IPS-11a (cell line): ENCODE measurements around the gene NAA80.
"Not testable (repeated sequence)": the region's sequence is repeated elsewhere in the genome, so short reads cannot be mapped to it uniquely, and the experiment has no call there.

Experiments used
- H3K4me3 ChIP-seq: one replicate; pipeline ENCODE4 v1.5.1; 2013; ENCODE audit warnings: low read depth, low read length, control low read depth

NAA80 gene

GRCh38 chr3:50316657-50317242 lies 17.5 kb upstream of the NAA80 start:
- no peak overlapping the region for H3K4me3 ChIP-seq

GRCh38 chr3:50314816-50315215 lies 15.6 kb upstream of the NAA80 start:
- no peak overlapping the region for H3K4me3 ChIP-seq

GRCh38 chr3:50314342-50314741 lies 15.1 kb upstream of the NAA80 start:
- no peak overlapping the region for H3K4me3 ChIP-seq

- not testable (repeated sequence) for H3K4me3 ChIP-seq
Measured at GRCh38 chr3:50312041-50312440, 12.8 kb upstream of the NAA80 start.

- H3K4me3 ChIP-seq: no peak overlapping the region
Measured at GRCh38 chr3:50304601-50305000, 5.4 kb upstream of the NAA80 start.

GRCh38 chr3:50303013-50303815 lies 4.0 kb upstream of the NAA80 start, which contains the start of gene HYAL1:
HYAL1 (minus strand) TSS chr3:50303574; CDS start chr3:50302956, 618 bp downstream.
- H3K4me3 ChIP-seq: no peak within 1 kb of the TSS

- no peak overlapping the region for H3K4me3 ChIP-seq
Measured at GRCh38 chr3:50302095-50303012, 3.1 kb upstream of the NAA80 start.

GRCh38 chr3:50300681-50301254 lies 1.6 kb upstream of the NAA80 start:
- H3K4me3 ChIP-seq: no peak overlapping the region

- H3K4me3 ChIP-seq: peak overlapping the region; percentile 10
Measured at GRCh38 chr3:50299929-50300680, 900 bp upstream of the NAA80 start.

- peak overlapping the region; percentile 10 for H3K4me3 ChIP-seq
Measured at GRCh38 chr3:50299638-50299928, 378 bp upstream of the NAA80 start.

- peak overlapping the region; percentile 86 for H3K4me3 ChIP-seq
Measured at GRCh38 chr3:50297896-50298725, 1.1 kb downstream of the NAA80 start.

- H3K4me3 ChIP-seq: no peak overlapping the region
Measured at GRCh38 chr3:50297384-50297775, 1.8 kb downstream of the NAA80 start.

GRCh38 chr3:50296721-50297383 lies 2.4 kb downstream of the NAA80 start:
- no peak overlapping the region for H3K4me3 ChIP-seq

GRCh38 chr3:50295553-50296431 lies 3.4 kb downstream of the NAA80 start:
- H3K4me3 ChIP-seq: no peak overlapping the region

GRCh38 chr3:50294492-50295403 lies 4.5 kb downstream of the NAA80 start:
- H3K4me3 ChIP-seq: no peak overlapping the region

GRCh38 chr3:50294089-50294488 lies 5.1 kb downstream of the NAA80 start:
- H3K4me3 ChIP-seq: no peak overlapping the region
